ENCODE measurements around the gene COLEC12.

GRCh38 chr18:295756-296490 lies 204.6 kb downstream of the COLEC12 start:
- no peak for TF ChIP-seq POLR2A (IDR thresholded peaks at IDR 0.05)
- TF ChIP-seq CTCF (IDR thresholded peaks at IDR 0.05): no peak
